Activated T-cell treated with anti-CD3 and anti-CD28 coated beads, Interleukin-2, amount 50 U/mL, for 4 hours (primary cell): Measurements from ENCODE around the gene TMEM201. TPM values are rescaled to one million over a fixed set of nuclear protein-coding genes. Genes with fewer than 3 reads are reported as not detected.

Experiments used
- ATAC-seq, 2 donors: fragments of 200-7000 bp; cut with Tn5 transposase; one replicate each; pipeline ENCODE4 v1.10.0; 2021
- DNase-seq: peaks from one replicate; pipeline ENCODE4 v3.0.0-alpha.2; 2020
- H3K27me3 Mint-ChIP-seq: one replicate; pipeline ENCODE4 v1.8.0; 2021; ENCODE audit warnings: low read depth, mixed read lengths
- H3K36me3 Mint-ChIP-seq: one replicate; pipeline ENCODE4 v1.8.0; 2022; ENCODE audit warnings: mixed read lengths; ENCODE audit not compliant: insufficient read depth
- H3K4me1 Mint-ChIP-seq: one replicate; pipeline ENCODE4 v1.8.0; 2021; ENCODE audit warnings: low read depth, mixed read lengths
- H3K4me3 Mint-ChIP-seq: one replicate; pipeline ENCODE4 v1.8.0; 2021; ENCODE audit warnings: mild to moderate bottlenecking, moderate library complexity, mixed read lengths
- H3K9me3 Mint-ChIP-seq: one replicate; pipeline ENCODE4 v1.8.0; 2021; ENCODE audit warnings: mixed read lengths
- total RNA-seq, 3 donors: library from RNA; stranded (reverse); gene quantifications; one replicate each; pipeline ENCODE4 v1.2.1, GENCODE V29; 2021

The TMEM201 gene
- total RNA-seq, 3 donors from 2014 or later, result 37.0 to 44.6 (median 38.8) TPM

DNA sequence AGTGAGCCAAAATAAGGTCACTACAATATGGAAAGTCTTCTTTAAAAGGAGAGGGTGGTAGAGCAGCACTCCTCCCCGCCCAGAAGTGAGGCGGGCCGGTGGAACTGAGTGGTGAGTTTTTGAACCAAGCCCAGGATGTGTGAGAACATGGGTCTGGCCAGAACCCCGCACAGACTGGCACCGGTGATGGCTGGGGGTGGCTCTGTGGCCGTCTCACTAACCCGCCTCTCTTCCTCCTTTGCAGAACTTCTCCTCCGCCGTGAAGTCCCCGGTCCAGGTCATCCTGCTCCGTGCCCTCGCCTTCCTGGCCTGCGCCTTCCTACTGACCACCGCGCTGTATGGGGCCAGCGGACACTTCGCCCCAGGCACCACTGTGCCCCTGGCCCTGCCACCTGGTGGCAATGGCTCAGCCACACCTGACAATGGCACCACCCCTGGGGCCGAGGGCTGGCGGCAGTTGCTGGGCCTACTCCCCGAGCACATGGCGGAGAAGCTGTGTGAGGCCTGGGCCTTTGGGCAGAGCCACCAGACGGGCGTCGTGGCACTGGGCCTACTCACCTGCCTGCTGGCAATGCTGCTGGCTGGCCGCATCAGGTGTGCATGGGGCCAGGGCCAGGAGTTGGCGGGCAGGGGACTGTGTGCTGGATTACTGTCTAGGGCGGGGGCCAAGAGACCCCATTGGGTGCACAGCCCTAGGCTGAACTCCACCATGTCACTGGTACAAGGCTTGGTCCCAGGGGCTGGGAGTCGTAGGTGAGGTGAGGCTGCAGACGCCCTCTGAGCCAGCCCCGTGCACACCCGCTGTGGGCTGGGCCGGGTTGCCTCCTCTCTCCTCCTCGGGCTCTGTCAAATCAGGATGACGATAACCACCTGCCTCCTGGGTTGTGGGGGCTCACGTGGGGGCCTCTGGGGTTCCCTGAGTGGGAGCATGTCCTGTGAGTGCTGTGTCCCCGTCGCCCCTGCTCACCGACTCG, 12.4 kb downstream of the TMEM201 start:
- no peak overlapping the region for H3K4me3 Mint-ChIP-seq
- no peaks in the 10 kb centered on the region for H3K9me3 Mint-ChIP-seq
- no peaks in the 10 kb centered on the region for H3K27me3 Mint-ChIP-seq
- no peaks in the 10 kb centered on the region for H3K4me1 Mint-ChIP-seq
- ATAC-seq (no peak), DNase-seq (no peak)
- peaks cover 7% of the 10 kb centered on the region for H3K36me3 Mint-ChIP-seq

DNA sequence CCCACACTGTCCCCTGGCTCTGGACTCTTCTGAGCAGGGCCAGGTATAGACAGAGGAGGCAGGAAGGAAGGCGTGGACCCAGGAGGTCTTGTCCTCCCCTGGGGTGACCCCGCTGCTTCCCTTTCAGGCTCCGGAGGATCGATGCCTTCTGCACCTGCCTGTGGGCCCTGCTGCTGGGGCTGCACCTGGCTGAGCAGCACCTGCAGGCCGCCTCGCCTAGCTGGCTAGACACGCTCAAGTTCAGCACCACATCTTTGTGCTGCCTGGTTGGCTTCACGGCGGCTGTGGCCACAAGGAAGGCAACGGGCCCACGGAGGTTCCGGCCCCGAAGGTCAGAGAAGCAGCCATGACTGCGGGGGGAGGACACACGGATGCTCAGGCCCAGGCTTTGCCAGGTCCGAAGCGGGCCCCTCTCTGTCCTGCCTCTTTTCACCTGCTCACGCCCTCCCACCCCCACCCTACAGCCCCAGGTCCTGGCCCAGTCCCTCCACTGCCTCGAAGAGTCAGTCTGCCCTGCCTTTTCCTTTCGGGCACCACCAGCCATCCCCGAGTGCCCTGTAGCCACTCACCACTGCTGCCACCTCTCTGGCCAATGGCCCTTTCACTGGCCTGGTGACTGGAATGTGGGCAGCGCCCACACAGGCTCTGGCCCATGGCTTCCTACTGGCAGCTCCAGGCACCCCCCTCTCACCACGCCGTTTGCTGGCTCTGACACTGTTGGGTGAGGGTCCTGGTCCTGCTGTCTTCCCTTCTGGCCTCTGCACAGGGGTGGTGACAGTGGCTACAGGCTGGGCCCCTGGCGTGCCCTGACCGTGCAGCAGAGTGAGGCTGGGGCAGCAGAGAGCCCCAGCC, 13.5 kb downstream of the TMEM201 start:
- no peak for ATAC-seq
- Mint-ChIP-seq H3K4me1 (no peaks in the 10 kb centered on the region), H3K27me3 (no peaks in the 10 kb centered on the region), H3K4me3 (no peak overlapping the region), H3K9me3 (no peaks in the 10 kb centered on the region), H3K36me3 (peaks cover 7% of the 10 kb centered on the region)
- no peak for DNase-seq

DNA sequence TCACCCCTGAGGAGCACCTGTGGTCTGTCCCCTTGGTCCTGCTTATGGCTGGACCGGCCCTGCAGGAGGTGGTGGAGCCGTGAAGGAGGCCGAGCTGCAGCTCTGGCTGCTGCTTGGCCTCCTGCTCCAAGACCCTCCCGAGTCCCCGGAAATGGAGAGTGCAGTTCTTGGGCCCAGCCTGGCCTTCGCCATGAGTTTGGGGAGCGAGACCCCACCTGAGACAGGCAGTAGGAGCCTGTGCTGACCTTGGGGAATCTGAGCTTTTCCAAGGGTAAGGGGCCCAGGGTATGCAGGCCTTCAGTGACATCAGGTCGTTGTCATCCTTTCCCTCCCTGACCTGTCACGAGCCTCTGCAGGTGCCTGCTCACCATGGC, 14.1 kb downstream of the TMEM201 start:
- Mint-ChIP-seq H3K4me1 (no peaks in the 10 kb centered on the region), H3K9me3 (no peaks in the 10 kb centered on the region), H3K36me3 (peaks cover 9% of the 10 kb centered on the region), H3K27me3 (no peaks in the 10 kb centered on the region), H3K4me3 (no peak overlapping the region)
- ATAC-seq (no peak), DNase-seq (no peak)

DNA sequence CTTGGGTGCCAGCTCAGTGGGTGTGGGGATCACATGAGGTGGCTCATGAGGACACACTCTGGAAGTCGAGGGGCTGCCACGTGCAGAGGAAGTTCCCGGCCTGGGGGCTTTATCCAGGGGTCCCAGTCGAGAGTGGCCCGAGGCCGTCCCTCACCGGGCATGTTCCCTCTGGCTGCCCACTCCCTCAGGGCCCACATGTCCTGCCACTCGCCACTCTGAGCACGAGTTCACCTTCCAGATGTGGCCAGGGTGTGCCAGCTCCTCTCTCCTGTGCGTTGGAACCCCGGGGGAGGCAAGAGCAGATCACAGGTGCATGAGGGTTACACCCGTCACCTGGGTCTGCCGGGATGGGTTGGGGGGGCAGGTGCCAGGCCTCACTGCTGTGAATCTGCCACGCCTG, 14.6 kb downstream of the TMEM201 start:
- no peaks in the 10 kb centered on the region for H3K27me3 Mint-ChIP-seq
- no peak for ATAC-seq
- H3K4me1 Mint-ChIP-seq, result no peaks in the 10 kb centered on the region
- no peak overlapping the region for H3K4me3 Mint-ChIP-seq
- DNase-seq, result no peak
- peaks cover 9% of the 10 kb centered on the region for H3K36me3 Mint-ChIP-seq
- no peaks in the 10 kb centered on the region for H3K9me3 Mint-ChIP-seq

DNA sequence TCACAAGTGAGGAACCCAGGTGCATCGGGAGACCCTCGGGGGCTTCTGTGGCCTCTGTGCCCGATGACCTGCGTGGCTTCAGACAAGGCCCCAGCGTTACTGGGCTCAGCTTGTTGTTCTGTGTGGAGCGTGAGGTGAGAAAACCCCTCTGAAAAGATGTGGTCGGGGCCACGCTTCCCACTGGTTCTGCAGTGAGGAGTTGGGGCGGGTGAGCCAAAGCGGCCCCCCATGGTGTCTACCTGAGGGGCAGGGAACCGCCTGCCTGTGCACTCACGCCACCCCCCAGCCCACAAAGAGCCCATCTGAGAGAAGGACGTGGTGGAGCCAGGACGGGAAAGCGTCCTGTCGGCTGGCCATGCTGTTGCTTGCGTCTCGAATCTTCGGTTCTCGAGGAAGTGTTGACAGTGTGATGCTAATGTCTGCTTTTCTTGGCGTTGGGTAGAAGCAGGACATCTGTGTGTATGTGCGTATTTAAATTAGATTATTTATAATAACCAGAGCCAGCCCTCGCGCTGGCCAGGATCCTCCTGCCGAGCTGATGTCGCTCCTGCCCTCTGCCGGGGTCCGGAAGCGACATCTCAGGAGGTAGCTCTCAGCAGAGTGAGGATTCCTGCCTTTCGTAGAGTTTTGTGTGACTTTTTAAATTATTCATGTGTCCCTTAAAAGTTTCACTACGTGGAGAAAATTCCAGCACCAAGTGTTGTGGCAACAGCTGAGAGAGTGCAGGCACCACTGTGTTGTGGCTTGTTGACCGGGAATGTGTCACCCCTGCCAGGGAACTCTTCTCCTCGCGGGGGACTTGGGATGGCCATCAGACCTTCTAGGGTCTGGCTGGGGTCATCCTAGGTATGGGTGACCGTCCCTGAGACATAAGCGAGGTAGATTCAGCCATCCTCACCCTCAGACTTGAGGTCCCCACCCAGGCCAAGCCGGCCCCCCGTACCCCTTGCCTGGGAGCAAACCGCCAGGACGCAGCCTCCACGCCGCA, 15.3 kb downstream of the TMEM201 start:
- H3K9me3 Mint-ChIP-seq, result no peaks in the 10 kb centered on the region
- ATAC-seq, result no peak
- H3K36me3 Mint-ChIP-seq, result peaks cover 9% of the 10 kb centered on the region
- DNase-seq, result no peak
- no peak overlapping the region for H3K4me3 Mint-ChIP-seq
- no peaks in the 10 kb centered on the region for H3K27me3 Mint-ChIP-seq
- no peaks in the 10 kb centered on the region for H3K4me1 Mint-ChIP-seq

DNA sequence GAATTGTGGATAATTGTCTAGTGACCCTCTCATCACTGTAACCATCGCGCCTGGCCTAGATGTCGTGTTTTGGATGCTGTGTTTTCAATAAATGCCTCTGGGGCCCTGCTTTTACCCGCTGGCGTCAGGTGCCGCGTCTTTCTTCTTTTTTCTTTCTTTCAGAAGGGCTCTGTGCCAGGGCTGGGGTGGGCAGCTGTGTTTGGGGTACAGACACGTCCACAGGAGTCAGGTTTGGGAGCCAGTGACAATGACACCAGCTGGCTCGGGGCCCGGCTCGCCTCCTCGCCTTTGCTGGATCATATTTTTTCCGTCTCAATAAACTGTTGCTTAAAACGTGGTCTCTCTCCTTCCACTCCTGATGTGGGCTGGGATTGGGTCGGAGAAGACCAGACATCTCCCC, 16.1 kb downstream of the TMEM201 start:
- H3K4me3 Mint-ChIP-seq, result no peak overlapping the region
- no peak for ATAC-seq
- no peak for DNase-seq
- H3K4me1 Mint-ChIP-seq, result no peaks in the 10 kb centered on the region
- H3K36me3 Mint-ChIP-seq, result peaks cover 6% of the 10 kb centered on the region
- no peaks in the 10 kb centered on the region for H3K9me3 Mint-ChIP-seq
- H3K27me3 Mint-ChIP-seq, result no peaks in the 10 kb centered on the region

DNA sequence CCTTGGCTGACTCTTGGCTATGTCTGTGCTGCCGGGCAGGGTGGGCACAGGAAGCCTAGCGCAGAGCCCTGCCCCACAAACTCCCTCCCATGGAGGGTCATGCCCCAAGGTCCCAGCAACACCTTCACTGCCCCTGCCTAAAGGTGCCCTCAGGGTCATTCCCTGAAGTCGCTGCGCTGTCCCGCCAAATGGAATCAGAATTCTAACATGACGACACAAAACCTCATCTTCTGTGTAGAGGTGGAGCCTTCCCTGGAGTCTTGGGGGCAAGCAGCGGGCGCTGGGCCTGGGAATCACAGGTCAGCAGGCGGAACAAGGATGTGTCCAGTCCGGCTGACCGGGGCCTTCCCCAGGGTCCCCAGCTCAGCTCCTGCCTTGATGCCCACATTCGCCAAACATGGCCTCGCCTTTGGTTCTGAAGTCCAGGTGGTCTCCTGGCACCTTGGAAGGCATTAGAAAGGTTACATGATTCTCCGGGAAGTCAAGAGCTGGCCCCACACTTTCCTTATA, 17.3 kb downstream of the TMEM201 start:
- Mint-ChIP-seq H3K4me3 (no peak overlapping the region), H3K27me3 (no peaks in the 10 kb centered on the region), H3K36me3 (peaks cover 6% of the 10 kb centered on the region), H3K9me3 (no peaks in the 10 kb centered on the region), H3K4me1 (no peaks in the 10 kb centered on the region)
- ATAC-seq (no peak), DNase-seq (no peak)

DNA sequence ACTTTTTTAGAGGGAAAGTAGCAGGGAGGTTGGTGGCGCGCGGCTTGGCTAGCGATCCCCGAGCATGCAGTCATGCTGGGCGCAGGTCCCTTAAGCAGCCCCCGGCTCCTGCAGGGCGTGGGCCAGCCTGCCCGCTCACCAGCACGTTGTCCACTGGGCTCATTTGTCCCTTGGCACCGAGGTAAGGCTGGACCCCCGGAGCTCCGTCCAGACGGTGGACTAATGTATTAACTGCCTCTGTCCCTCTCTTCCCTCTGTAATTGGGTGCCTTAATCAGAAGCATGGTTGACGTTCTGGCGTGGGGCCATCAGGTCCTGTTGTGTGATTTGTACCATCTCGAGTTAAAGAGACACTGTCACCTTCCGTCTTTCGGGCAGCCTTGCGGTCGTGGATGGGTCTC, 17.7 kb downstream of the TMEM201 start:
- no peaks in the 10 kb centered on the region for H3K27me3 Mint-ChIP-seq
- no peak for DNase-seq

DNA sequence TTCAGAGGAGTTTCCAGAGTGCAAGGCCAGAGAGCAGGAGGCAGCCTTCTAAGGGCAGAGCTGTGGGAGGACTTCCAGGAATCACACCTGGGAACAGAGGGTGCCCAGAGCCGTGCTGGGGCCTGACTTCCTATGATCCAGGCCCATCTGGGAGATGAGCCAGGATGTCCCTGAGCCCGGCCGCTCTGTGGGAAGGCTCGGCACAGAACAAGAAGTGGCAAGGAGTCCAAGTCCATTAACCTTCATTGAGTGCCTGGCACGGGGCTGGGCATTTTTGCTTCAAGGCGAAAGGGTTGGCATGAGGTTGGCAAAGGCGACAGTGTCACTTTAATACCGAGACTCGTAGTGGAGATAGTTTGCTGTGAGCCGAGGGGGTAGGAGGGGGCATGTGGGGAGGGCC, 18.2 kb downstream of the TMEM201 start:
- no peak for ATAC-seq
- peaks cover 6% of the 10 kb centered on the region for H3K36me3 Mint-ChIP-seq
- no peaks in the 10 kb centered on the region for H3K27me3 Mint-ChIP-seq
- DNase-seq, result no peak
- no peaks in the 10 kb centered on the region for H3K9me3 Mint-ChIP-seq
- H3K4me1 Mint-ChIP-seq, result no peaks in the 10 kb centered on the region
- H3K4me3 Mint-ChIP-seq, result no peak overlapping the region

More for the DNA sequence above, 17.7 kb downstream of the TMEM201 start:
- Mint-ChIP-seq H3K4me3 (no peak overlapping the region), H3K9me3 (no peaks in the 10 kb centered on the region), H3K4me1 (no peaks in the 10 kb centered on the region), H3K36me3 (peaks cover 6% of the 10 kb centered on the region)
- no peak for ATAC-seq

DNA sequence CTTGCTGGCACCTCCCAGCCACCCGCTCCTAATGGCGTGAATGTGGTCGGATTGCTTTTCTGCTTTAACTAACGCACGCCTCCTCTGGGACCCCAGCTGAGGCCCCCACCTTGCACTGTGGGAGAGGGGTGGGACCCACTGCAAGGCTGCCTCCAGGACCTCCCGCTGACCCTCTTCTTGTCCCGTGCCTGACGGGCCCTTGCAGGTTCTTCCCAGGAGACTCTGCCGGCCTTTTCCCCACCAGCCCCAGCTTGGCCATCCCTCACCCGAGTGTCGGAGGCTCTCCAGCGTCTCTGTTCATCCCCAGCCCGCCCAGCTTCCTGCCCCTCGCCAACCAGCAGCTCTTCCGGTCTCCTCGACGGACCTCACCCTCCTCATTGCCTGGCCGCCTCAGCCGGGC, 18.6 kb downstream of the TMEM201 start:
- no peaks in the 10 kb centered on the region for H3K4me1 Mint-ChIP-seq
- DNase-seq (no peak), ATAC-seq (no peak)
- peaks cover 6% of the 10 kb centered on the region for H3K36me3 Mint-ChIP-seq
- no peaks in the 10 kb centered on the region for H3K9me3 Mint-ChIP-seq
- H3K27me3 Mint-ChIP-seq, result no peaks in the 10 kb centered on the region
- no peak overlapping the region for H3K4me3 Mint-ChIP-seq

DNA sequence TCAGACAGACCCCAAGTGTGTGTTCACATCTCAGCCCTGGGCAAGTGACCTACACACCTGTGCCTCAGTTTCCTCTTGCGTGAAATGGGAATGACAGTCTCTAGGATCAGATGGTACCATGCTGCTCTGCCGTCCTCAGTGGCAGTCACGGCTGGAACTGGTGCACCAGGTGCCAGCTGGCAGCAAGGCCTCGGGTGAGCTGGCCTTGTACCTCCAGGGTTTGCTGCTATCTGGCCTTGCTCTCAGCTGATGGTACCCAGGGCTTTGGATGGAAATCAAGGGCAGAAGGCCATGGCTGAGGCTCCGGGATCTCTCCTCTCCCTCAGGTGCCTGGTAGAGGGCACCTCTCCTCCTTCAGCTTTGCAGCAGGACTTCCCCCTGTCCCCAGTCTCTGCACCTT, 21.3 kb downstream of the TMEM201 start:
- DNase-seq, result no peak
- H3K9me3 Mint-ChIP-seq, result no peaks in the 10 kb centered on the region
- no peaks in the 10 kb centered on the region for H3K4me1 Mint-ChIP-seq
- H3K4me3 Mint-ChIP-seq, result no peak overlapping the region
- H3K27me3 Mint-ChIP-seq, result no peaks in the 10 kb centered on the region
- H3K36me3 Mint-ChIP-seq, result peaks cover 2% of the 10 kb centered on the region
- ATAC-seq, result no peak

DNA sequence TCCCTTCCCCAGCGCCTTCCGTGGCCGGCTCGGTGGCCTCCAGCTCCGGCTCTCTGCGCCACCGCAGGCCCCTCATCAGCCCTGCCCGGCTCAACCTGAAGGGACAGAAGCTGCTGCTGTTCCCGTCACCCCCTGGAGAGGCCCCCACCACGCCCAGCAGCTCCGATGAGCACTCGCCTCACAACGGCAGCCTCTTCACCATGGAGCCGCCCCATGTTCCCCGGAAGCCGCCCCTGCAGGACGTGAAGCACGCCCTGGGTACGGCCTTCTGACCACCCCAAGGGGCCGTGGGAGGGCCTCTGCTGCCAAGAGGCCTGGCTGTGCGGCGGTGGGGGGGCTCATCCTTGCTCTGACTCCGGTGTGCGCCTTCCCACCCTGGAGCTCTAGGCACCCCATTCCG, 21.8 kb downstream of the TMEM201 start:
- ATAC-seq (no peak), DNase-seq (no peak)
- H3K4me1 Mint-ChIP-seq, result no peaks in the 10 kb centered on the region
- no peak overlapping the region for H3K4me3 Mint-ChIP-seq
- H3K36me3 Mint-ChIP-seq, result peaks cover 2% of the 10 kb centered on the region
- H3K9me3 Mint-ChIP-seq, result no peaks in the 10 kb centered on the region
- H3K27me3 Mint-ChIP-seq, result no peaks in the 10 kb centered on the region

DNA sequence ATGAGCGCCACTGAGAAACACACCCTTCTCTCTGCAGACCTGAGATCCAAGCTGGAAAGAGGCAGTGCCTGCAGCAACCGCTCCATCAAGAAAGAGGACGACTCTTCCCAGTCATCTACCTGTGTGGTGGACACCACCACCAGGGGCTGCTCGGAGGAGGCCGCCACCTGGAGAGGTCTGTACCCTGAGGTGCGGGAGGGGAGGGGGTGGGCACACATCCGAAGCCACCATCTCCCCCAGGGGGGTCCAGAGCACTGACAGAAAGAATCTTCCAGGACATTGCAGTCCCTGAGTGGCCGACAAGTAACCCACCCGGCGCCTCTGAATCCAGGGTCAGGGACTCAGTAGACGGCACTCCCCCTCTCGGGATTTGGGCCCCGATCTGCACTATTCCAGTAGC, 23.0 kb downstream of the TMEM201 start:
- no peaks in the 10 kb centered on the region for H3K27me3 Mint-ChIP-seq
- ATAC-seq, result no peak
- no peak overlapping the region for H3K4me3 Mint-ChIP-seq
- DNase-seq, result no peak
- no peaks in the 10 kb centered on the region for H3K9me3 Mint-ChIP-seq
- peaks cover 2% of the 10 kb centered on the region for H3K36me3 Mint-ChIP-seq
- H3K4me1 Mint-ChIP-seq, result no peaks in the 10 kb centered on the region
